Coronary artery (tissue), 2 donors: Measurements from ENCODE around the gene NFATC2.

Experiments
- DNase-seq: peaks from one replicate; pipeline ENCODE4 v3.0.0-alpha.2; 2017; ENCODE audit warnings: low spot score
- H3K27ac ChIP-seq, 2 donors: fragments of 200-600 bp; sonication (generic); one replicate each; pipeline ENCODE4 v1.5.1; 2016 to 2019
- H3K4me3 ChIP-seq: fragments of 200-600 bp; sonication (generic); 2 replicates; pipeline ENCODE4 v1.5.1; 2016; ENCODE audit warnings: mild to moderate bottlenecking, moderate library complexity
- CTCF ChIP-seq: fragments of 200-600 bp; sonication (generic); IDR thresholded peaks from one replicate; pipeline ENCODE4 v1.5.1; 2019; ENCODE audit warnings: antibody characterized with exemption

NFATC2 gene

GRCh38 chr20:51434580-51435247 lies 107.8 kb downstream of the NFATC2 start:
- Histone ChIP-seq H3K4me3 (no peak overlapping the region), H3K27ac (no peak overlapping the region)
- no peak for TF ChIP-seq CTCF
- no peak for DNase-seq

- no peak for TF ChIP-seq CTCF
- DNase-seq = no peak
Observed at GRCh38 chr20:51434026-51434425, 108.5 kb downstream of the NFATC2 start.

GRCh38 chr20:51432875-51433274 lies 109.6 kb downstream of the NFATC2 start:
- TF ChIP-seq CTCF = no peak
- H3K27ac ChIP-seq = no peak overlapping the region
- H3K4me3 ChIP-seq = no peak overlapping the region
- DNase-seq = no peak

More at GRCh38 chr20:51434026-51434425, 108.5 kb downstream of the NFATC2 start:
- no peak overlapping the region for H3K4me3 ChIP-seq
- no peak overlapping the region for H3K27ac ChIP-seq

- H3K4me3 ChIP-seq = no peak overlapping the region
- no peak for DNase-seq
- no peak for TF ChIP-seq CTCF
- H3K27ac ChIP-seq = no peak overlapping the region
Observed at GRCh38 chr20:51432251-51432784, 110.2 kb downstream of the NFATC2 start.

GRCh38 chr20:51431321-51431720 lies 111.2 kb downstream of the NFATC2 start:
- H3K4me3 ChIP-seq = no peak overlapping the region
- no peak for DNase-seq
- H3K27ac ChIP-seq = no peak overlapping the region
- no peak for TF ChIP-seq CTCF

- no peak for DNase-seq
- H3K4me3 ChIP-seq = no peak overlapping the region
- no peak overlapping the region for H3K27ac ChIP-seq
- TF ChIP-seq CTCF = no peak
Observed at GRCh38 chr20:51430198-51430950, 112.1 kb downstream of the NFATC2 start.
